HPDE6-E6E7 (cell line): ENCODE measurements around the gene CNTROB.

Source experiments
- DNase-seq: peaks from one replicate; pipeline ENCODE4 v3.0.0; 2011; ENCODE audit warnings: missing footprints; ENCODE audit errors: extremely low spot score

CNTROB gene

DNA sequence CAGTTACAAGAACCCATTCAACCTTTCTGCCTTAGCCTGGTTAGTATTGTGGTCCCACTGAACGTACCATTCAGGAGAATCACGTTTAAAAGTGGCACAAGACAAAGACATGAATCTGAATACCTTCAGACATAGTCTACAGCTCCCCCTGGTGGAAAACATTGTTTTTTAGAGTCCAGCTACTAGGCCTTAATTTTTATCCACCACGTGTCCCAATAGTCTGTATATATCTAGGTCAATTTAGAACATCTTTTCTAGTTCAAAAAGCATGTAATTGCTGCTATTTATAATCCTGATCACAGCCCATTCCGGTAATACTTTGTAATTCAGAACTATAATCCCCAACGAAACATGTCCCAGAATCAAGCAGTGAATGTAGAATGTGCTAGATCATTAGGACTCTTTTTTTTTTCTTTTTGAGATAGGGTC lies 56.8 kb downstream of the CNTROB start:
- no peak for DNase-seq

DNA sequence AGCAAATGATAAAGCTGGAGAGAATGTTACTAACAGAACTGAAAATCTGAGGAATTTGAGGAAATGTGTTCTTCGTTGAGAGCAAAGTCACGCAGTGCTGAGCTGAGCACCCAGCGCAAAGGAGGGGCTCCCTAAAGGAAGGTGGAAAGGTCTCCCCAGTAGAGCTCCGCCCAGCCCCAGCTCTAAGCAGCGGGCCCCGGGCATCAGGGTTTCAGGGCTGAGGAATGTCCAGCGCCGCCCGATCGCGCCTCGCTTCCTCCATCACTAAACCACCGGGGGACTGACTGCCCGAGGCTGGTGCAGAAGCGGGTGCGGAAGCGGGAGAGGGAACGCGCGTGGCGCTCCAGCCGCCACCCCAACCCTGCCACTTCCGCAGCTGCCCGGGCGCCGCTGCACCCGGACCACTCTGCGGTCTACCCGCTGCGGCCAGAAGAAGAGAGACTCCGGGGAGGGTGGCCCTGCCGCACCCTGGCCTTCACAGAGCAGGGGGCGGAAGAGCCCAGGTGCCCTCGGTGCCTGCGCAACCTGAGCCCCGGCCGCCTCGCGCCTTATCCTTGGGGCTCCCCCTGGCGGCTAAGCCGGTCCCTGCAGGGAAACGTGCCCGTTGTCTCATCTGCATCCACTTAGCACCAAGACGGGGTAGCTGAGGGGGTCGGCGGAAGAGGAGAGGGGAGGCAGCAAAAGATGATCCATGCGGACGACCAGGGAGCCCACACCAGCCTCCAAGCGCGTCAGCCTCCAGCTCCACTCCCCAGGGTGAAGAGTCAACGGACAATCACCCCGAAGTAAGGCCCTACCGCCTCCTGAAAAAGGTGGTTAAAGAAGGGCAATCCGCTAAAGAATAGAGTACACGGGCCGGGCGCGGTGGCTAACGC lies 58.0 kb downstream of the CNTROB start:
- DNase-seq: peak; percentile 76

DNA sequence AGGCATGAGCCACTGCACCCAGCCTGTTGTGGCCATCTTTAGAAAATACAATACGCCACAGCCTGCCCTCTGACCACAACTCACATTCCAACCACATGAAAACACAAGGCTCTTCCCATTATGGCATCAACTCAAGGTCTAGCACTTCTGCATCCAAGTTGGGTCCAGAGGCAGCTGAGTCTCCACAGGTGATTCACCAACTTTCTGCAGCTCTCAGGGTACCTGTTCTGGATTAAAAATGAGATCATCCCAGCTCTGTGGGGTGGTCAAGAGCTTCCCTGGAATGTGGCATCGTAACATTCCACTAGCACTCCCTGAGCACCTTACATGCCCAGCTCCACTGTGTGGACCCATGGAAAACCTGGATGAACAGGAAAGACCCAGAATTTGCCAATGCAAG lies 60.5 kb downstream of the CNTROB start:
- peak; percentile 43 for DNase-seq

DNA sequence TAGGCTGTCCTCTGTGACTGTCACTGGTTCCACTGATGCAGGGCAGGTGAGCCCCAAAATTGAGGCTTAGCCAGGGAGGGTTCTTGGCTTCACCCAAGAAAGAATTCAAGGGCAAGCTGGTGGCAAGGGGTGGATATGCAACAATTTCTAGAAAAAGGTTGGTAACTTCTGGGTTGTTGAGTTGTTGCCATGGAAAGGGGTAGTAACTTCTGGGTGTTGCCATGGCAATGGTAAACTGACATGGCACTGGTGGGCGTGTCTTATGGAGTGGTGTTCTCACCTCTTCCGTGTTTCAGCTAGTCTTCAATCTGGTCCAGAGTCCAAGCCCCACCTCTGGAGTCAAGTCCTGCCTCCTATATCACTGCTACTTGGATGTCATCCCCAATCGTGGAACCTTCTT lies 60.9 kb downstream of the CNTROB start:
- no peak for DNase-seq

DNA sequence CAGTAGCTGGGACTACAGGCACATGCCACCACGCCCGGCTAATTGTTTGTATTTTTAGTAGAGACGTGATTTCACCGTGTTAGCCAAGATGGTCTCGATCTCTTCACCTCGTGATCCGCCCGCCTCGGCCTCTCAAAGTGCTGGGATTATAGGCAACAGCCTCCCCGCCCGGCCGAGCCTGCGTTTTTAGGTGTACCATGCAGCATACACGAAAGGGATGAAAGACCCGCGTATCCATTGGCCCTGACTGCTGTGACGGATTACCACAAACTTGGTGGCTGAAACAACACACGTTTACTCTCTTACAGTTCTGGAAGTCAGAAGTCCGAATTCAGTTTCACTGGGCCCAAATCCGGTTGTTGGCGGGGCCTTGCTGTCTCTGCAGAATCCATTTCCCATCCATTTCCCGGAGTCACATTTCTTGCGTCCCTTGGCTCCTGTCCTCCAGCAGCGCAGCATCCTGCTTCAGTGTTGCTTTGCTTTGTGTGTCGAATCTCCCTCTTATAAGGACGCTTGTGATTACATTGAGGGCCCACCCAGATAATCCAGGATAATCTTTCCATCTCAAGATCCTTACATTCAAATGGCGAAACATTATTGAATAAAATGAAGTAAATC lies 62.1 kb downstream of the CNTROB start:
- no peak for DNase-seq

DNA sequence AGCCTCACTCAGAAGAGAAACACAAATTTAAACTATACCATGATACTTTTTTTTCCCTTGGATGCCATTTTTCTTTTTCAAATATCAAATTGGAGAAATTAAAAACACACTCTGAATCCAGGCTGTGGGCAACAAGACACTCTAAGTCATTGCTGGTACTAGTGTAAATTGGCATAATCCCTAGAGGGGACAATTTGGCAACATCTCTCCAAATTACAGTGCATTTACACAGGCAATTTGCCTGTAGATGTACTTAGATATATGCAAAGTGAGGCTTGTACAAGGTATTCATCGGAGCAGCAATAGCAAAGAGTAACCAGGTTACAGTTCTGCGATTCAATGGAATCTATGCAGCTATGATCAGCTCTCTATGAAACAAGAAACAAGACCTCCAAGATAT lies 63.7 kb downstream of the CNTROB start:
- DNase-seq: no peak

DNA sequence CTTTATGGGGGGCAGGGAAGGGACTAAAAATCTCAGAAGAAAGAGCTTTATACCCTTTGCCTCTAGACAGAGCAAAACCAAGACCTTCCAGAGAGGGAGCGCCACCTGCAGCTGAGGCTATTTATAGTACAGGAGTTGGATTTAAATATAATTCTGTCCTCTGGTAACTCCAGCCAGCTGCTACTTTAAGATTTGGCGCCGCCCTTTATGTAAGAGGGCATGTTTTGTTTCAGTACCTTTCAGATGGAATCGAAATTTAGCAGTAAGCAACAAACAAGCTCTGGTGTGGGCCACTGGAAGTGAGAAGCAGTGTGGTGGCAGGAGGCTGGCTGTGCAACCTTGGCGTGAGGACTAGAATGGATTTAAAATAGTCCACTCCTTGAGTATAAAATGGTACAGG lies 65.2 kb downstream of the CNTROB start:
- no peak for DNase-seq
